ENCODE measurements around the gene SLC45A2. TPM values are rescaled to one million over a fixed set of nuclear protein-coding genes. Genes with fewer than 3 reads are reported as not detected.

Gene SLC45A2
- total and polyA plus RNA-seq, 2 of the 8 experiments (the other 6 are each of a cell fraction or from before 2014, with no cell fraction given), result 0.09 TPM; not detected in 1

GRCh38 chr5:34005211-34005610 lies 20.7 kb upstream of the SLC45A2 start:
- Histone ChIP-seq H2BK15ac (ENCODE audit: low read length) (no peak overlapping the region), H2BK120ac (replicated peaks; ENCODE audit: low read depth, low read length) (no peak overlapping the region), H3K23ac (ENCODE audit: insufficient read length) (no peak overlapping the region), H2BK20ac (ENCODE audit: low read length) (no peak overlapping the region), H4K20me1 (replicated peaks in 1 of 2; ENCODE audit: control insufficient read depth in 1 of 2, insufficient read depth in 2 of 2, low read length in 2 of 2) (no peaks in the 10 kb centered on the region), H3K4me3 (ENCODE audit: extremely low read depth in 1 of 4, insufficient read depth in 2 of 4, low read depth in 3 of 4, low read length in 4 of 4) (no peak overlapping the region), H3K4me2 (ENCODE audit: insufficient read depth in 1 of 2, low read depth in 2 of 2, low read length in 2 of 2) (no peak overlapping the region), H3K9ac (replicated peaks in 1 of 4; ENCODE audit: extremely low read depth in 1 of 4, low read depth in 3 of 4, low read length in 3 of 4) (no peak overlapping the region), H3K4me1 (replicated peaks in 1 of 4; ENCODE audit: control insufficient read depth in 3 of 4, insufficient read depth in 4 of 4, low read length in 3 of 4) (peaks cover 1 to 5% (median 4%) of the 10 kb centered on the region in 4 experiments; a peak in 5 of 7 replicates), H3K23me2 (ENCODE audit: low read depth, low read length) (peaks cover 3% of the 10 kb centered on the region), H3K27me3 (replicated peaks in 1 of 4; ENCODE audit: control insufficient read depth in 3 of 4, extremely low read depth in 1 of 4, insufficient read depth in 3 of 4, low read length in 3 of 4) (no peaks in the 10 kb centered on the region), H3K79me2 (ENCODE audit: control insufficient read depth in 1 of 2, insufficient read depth in 2 of 2, low read length in 2 of 2) (no peaks in the 10 kb centered on the region), H4K5ac (ENCODE audit: insufficient read length, low read depth, low read length) (no peak overlapping the region), H3K56ac (replicated peaks; ENCODE audit: insufficient read length, low read depth, low read length) (no peak overlapping the region), H3K9me3 (ENCODE audit: insufficient read depth in 2 of 2, low read depth in 1 of 2, low read length in 1 of 2) (no peaks in the 10 kb centered on the region), H2BK12ac (ENCODE audit: low read depth, low read length) (no peak overlapping the region), H3K4ac (replicated peaks; ENCODE audit: insufficient read length, low read depth, low read length) (no peak overlapping the region), H4K8ac (ENCODE audit: extremely low read depth, insufficient read depth, low read length) (no peak overlapping the region), H2AK5ac (ENCODE audit: low read depth, low read length) (no peak overlapping the region), H3K79me1 (ENCODE audit: low read depth, low read length) (no peaks in the 10 kb centered on the region), H3K14ac (ENCODE audit: insufficient read length) (no peak overlapping the region), H2BK5ac (ENCODE audit: low read depth, low read length) (no peak overlapping the region), H2AFZ (ENCODE audit: low read length) (no peak overlapping the region), H3K27ac (ENCODE audit: low read depth, low read length) (no peak overlapping the region), H3K18ac (ENCODE audit: extremely low read depth, low read length) (no peak overlapping the region), H4K91ac (replicated peaks; ENCODE audit: insufficient read length, low read length) (no peak overlapping the region), H3K36me3 (ENCODE audit: control insufficient read depth in 2 of 4, insufficient read depth in 4 of 4, low read length in 3 of 4) (peaks cover 0 to 13% (median 3%) of the 10 kb centered on the region in 4 experiments; a peak in 5 of 8 replicates)
- WGBS, 2 experiments (ENCODE audit: extremely low coverage in 1 of 2, insufficient coverage in 1 of 2, insufficient read length in 1 of 2, insufficient replicate concordance in 2 of 2, low coverage in 1 of 2, low lambda C conversion rate in 2 of 2, missing lambda C conversion rate in 1 of 2), result 92% methylated on average over 4 of the region's 4 CpGs; no CpG with 5 or more reads in 1 of the 2 experiments
- no peak for FAIRE-seq
- ChIA-PET CTCF (ENCODE audit: partially characterized antibody) (interaction anchor here (1.6 kb wide), 1 partner anchor 8 kb away, joined by 4 read pairs; no protein-coding TSS in a partner anchor), POLR2A (ENCODE audit: partially characterized antibody) (no interaction called here)
- DNase-seq (ENCODE audit: low read depth in 1 of 2, low spot score in 2 of 2), result no peak
- TF ChIP-seq CHD1 (IDR thresholded peaks at IDR 0.05; ENCODE audit: low read depth, low read length), result no peak
- TF ChIP-seq POLR2A (IDR thresholded peaks at IDR 0.05; ENCODE audit: control extremely low read depth in 1 of 2, low read depth in 2 of 2, low read length in 2 of 2), result no peak
- TF ChIP-seq BCL11A (IDR thresholded peaks at IDR 0.05; ENCODE audit: low read depth in 2 of 2, low read length in 2 of 2), result no peak
- TF ChIP-seq TCF12 (IDR thresholded peaks at IDR 0.05; ENCODE audit: low read depth, low read length), result no peak
- no peak for TF ChIP-seq USF2 (IDR thresholded peaks at IDR 0.05; ENCODE audit: low read length)
- no peak for TF ChIP-seq EGR1 (IDR thresholded peaks at IDR 0.05; ENCODE audit: borderline replicate concordance, low read depth, low read length)
- no peak for TF ChIP-seq TBP (IDR thresholded peaks at IDR 0.05; ENCODE audit: low read depth, low read length)
- TF ChIP-seq RNF2 (IDR thresholded peaks at IDR 0.05; ENCODE audit: borderline replicate concordance, low read depth, low read length, missing control alignments, poor library complexity, severe bottlenecking), result no peak
- no peak for TF ChIP-seq CREB1 (IDR thresholded peaks at IDR 0.05)
- no peak for TF ChIP-seq POLR2AphosphoS5 (IDR thresholded peaks at IDR 0.05; ENCODE audit: low read depth, low read length)
